ENCODE data around the gene LRRC8D.

LRRC8D gene

GRCh38 chr1:89939059-89939570, 118.3 kb downstream of the LRRC8D start:
- Mint-ChIP-seq H3K9me3 (no peaks in the 10 kb centered on the region), H3K36me3 (ENCODE audit: low read depth) (peaks cover 18% of the 10 kb centered on the region), H3K27me3 (ENCODE audit: low read depth, poor library complexity) (no peaks in the 10 kb centered on the region), H3K27ac (peak overlapping the region; percentile 74), H3K4me1 (peaks cover 61% of the 10 kb centered on the region), H3K4me3 (no peak overlapping the region)
- no peak for DNase-seq
- TF ChIP-seq, protein P1, sequence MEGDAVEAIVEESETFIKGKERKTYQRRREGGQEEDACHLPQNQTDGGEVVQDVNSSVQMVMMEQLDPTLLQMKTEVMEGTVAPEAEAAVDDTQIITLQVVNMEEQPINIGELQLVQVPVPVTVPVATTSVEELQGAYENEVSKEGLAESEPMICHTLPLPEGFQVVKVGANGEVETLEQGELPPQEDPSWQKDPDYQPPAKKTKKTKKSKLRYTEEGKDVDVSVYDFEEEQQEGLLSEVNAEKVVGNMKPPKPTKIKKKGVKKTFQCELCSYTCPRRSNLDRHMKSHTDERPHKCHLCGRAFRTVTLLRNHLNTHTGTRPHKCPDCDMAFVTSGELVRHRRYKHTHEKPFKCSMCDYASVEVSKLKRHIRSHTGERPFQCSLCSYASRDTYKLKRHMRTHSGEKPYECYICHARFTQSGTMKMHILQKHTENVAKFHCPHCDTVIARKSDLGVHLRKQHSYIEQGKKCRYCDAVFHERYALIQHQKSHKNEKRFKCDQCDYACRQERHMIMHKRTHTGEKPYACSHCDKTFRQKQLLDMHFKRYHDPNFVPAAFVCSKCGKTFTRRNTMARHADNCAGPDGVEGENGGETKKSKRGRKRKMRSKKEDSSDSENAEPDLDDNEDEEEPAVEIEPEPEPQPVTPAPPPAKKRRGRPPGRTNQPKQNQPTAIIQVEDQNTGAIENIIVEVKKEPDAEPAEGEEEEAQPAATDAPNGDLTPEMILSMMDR (IDR thresholded peaks at IDR 0.05) = no peak

DNA sequence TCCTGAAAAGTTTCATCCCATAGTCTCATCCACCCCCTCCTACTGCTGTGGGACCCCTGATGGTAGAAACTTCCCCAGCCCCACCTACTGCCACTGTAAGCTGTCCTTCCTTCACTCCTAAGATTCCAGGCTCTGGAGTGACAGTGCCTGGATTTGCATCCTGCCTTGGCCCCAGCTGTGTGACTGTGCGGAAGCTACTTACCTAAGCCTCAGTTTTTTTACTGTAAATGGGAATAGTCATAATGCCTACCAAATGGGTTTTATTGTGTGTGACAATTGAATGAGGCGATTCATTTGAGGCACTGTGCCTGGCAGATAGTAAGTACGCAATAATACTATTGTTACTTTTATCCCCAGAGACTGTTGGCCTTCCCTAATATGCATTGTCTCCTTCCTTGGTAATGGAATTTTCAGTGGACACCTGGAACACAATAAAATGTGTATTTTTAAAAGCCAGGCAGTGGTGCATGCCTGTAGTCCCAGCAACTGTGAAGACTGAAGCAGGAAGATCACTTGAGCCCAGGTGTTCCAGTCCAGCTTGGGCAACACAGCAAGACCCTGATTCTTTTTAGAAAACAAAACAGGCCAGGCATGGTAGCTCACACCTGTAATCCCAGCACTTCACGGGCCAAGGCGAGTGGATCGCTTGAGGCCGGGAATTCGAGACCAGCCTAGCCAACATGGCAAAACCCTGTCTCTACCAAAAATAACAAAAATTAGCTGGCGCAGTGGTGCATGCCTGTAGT, 119.0 kb downstream of the LRRC8D start:
- TF ChIP-seq, protein P1 (IDR thresholded peaks at IDR 0.05) = no peak
- Mint-ChIP-seq H3K4me1 (peaks cover 62% of the 10 kb centered on the region), H3K27ac (peak overlapping the region; percentile 74), H3K36me3 (ENCODE audit: low read depth) (peaks cover 11% of the 10 kb centered on the region), H3K4me3 (no peak overlapping the region), H3K9me3 (no peaks in the 10 kb centered on the region), H3K27me3 (ENCODE audit: low read depth, poor library complexity) (no peaks in the 10 kb centered on the region)
- no peak for DNase-seq

DNA sequence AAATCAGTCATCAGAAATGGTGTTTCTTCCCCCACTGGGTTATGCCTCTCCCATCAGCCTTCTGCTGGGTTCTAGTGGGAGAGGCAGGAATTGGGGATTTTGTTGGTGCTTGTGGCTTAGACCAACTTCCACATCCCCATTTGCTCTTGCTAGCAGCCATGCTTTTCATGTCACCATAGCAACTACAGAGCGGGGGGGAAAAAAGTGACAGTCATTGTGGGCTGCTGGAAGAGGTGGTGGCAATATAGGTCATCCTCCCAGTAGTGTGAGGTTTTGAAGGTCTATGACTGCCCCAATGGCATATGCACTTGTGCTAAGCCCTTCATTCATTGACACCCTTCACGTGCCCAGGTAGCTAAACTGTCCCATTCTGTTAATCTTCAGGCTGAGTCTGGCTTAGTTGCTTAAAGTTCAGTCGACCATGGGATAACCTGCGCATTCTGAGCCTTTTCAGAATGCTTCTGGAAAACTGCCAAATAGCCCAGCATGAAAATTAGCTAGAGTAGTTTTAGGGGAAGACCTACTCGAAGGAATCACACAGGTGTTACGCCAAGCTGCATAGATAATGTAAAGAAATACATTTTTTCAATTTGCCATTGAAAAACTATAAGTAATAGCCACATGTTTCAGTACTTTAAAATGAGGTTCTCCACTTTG, 120.4 kb downstream of the LRRC8D start:
- no peak for DNase-seq
- H3K4me3 Mint-ChIP-seq = no peak overlapping the region

DNA sequence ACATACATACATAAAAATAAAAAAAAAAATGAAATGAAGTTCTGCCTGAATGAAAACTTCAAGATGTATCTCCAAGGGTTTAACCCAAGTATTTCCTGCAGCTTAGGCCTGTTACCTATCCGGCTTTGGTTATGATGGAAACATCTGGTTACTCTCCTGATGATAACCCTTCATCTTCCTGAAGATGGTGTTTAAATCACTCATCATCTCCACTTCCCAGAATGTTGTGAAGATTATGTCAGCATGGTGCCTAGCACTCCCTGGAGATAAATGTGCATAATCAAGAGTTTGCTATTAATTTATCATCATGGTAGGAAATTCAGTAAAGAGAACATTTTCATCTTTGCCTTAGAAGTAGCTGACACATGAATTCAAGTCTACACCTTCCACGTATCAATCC, 121.2 kb downstream of the LRRC8D start:
- TF ChIP-seq, protein P1 (IDR thresholded peaks at IDR 0.05) = no peak
- Mint-ChIP-seq H3K4me3 (no peak overlapping the region), H3K27ac (no peak overlapping the region), H3K27me3 (ENCODE audit: low read depth, poor library complexity) (no peaks in the 10 kb centered on the region), H3K36me3 (ENCODE audit: low read depth) (no peaks in the 10 kb centered on the region), H3K4me1 (peaks cover 65% of the 10 kb centered on the region), H3K9me3 (peaks cover 4% of the 10 kb centered on the region)
- DNase-seq = no peak

More for the DNA sequence above, 120.4 kb downstream of the LRRC8D start:
- Mint-ChIP-seq H3K36me3 (ENCODE audit: low read depth) (no peaks in the 10 kb centered on the region), H3K9me3 (peaks cover 4% of the 10 kb centered on the region), H3K27ac (peak overlapping the region; percentile 33), H3K27me3 (ENCODE audit: low read depth, poor library complexity) (no peaks in the 10 kb centered on the region), H3K4me1 (peaks cover 58% of the 10 kb centered on the region)
- TF ChIP-seq, protein P1 (IDR thresholded peaks at IDR 0.05) = no peak

DNA sequence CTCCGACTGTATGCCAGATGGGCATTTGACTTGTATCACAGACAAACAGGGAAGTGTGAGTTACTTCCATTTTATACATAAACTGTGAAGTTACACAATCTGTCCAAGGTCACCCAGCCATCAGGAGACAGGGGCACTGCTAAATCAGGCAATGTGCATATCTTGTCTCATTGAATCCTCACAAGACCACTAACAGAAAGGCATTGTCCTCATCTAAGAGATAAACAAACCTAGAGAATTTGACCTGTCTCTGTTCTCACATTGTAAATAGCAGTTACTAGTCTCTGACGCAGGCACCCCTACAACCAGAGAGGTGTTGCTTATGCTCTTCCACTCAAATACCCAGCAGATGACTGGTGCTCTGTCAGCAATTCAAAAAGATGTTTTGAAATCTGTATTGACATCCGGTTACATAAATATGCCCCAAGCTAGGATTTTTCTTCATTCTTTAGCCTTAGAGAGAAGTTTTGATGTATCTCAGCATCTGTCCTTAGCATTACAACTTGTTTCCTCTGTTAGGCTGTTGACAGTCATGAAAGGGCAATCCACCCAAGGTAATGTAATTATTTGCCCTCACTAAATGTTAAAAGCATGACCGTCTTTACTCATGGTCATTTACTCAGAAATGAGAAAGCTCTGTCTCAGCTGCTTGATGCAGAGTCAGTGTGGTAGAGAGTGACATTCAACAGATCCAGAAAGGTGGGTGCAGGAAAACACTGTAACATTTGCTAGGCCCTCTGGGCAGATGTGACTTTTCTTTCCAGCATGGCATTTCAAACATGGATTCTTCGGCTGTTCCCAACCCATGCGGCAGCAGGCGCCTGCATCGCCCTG, 122.2 kb downstream of the LRRC8D start:
- Mint-ChIP-seq H3K27me3 (ENCODE audit: low read depth, poor library complexity) (no peaks in the 10 kb centered on the region), H3K27ac (peak overlapping the region; percentile 57), H3K4me3 (no peak overlapping the region), H3K9me3 (peaks cover 4% of the 10 kb centered on the region), H3K36me3 (ENCODE audit: low read depth) (no peaks in the 10 kb centered on the region), H3K4me1 (peaks cover 69% of the 10 kb centered on the region)
- TF ChIP-seq, protein P1 (IDR thresholded peaks at IDR 0.05) = no peak
- no peak for DNase-seq
